Brain microvascular endothelial cell (primary cell): Measurements from ENCODE around the gene COL25A1.
A peak's percentile ranks its signal among the peaks of the same experiment; 100 is the strongest.

Experiments
- DNase-seq: peaks from one replicate; pipeline ENCODE4 v3.0.0-alpha.2; 2020
- H3K27ac ChIP-seq: fragments of 250-450 bp; sonication (Bioruptor Pico); 2 replicates; pipeline ENCODE4 v1.5.1; 2020; ENCODE audit warnings: mild to moderate bottlenecking, moderate library complexity
- H3K27me3 ChIP-seq: fragments of 250-450 bp; sonication (Bioruptor Pico); replicated peaks from 2 replicates; pipeline ENCODE4 v1.5.1; 2020; ENCODE audit warnings: mild to moderate bottlenecking
- H3K36me3 ChIP-seq: fragments of 250-450 bp; sonication (Bioruptor Pico); replicated peaks from 2 replicates; pipeline ENCODE4 v1.5.1; 2020; ENCODE audit warnings: mild to moderate bottlenecking
- H3K4me3 ChIP-seq: 2 replicates; pipeline ENCODE4 v1.5.1; 2011; ENCODE audit warnings: low read depth, mild to moderate bottlenecking, control low read depth, low read length, moderate library complexity
- in situ Hi-C: cut with HindIII; loops from 2 replicates; pipeline ENCODE4 v1.10.0; 2017; ENCODE audit warnings: low sequenced_read_pairs, low pct_ligation_motif_present
- TF ChIP-seq, protein P1 (sequence below): IDR thresholded peaks from 2 replicates; pipeline ENCODE4 v1.5.1; 2011; ENCODE audit warnings: low read depth, mild to moderate bottlenecking, moderate library complexity, low read length, control low read depth, inconsistent platforms; ENCODE audit errors: missing control alignments

Gene COL25A1

DNA sequence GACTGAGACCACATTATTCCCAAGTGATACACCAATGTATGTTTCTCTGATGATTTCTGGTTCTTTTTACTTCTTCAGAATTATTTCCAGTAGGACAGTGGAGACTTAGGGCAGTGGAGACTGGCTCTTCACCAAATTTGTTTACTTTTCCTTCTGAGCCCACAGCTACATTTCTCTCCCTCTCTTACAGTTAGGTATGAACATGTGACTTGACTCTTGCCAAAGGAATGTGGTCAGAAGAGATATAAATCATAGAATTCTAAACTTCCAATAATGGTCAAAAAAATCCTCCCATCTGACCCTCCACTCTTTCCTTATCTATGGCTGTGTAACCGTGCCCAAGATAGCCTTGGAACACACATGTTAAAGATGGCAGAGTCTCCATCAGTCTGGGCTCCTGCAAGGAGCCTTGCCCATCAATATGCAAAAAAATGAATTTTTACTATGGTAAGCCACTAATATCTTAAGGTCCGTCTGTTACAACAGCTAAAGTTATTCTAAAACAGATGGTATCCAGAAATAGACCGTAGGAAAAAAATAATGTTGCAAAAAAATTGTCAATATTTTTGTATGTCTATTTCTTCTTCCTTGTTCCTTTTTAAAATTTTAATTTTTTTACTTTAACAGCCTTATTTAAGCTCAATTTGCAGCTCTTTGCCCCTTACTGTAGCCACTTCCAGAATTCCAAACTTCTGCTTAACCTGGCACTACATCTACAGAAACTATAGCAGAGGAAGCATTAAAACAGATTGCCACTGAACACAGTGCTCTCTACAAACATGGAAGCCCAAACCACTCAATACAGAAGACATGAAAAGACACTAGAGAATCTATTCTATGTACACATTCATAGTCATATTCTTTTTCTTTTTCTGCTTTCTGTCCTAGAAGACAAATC, 260.7 kb downstream of the COL25A1 start:
- no peak overlapping the region for H3K4me3 ChIP-seq
- in situ Hi-C loops = no loop called here
- TF ChIP-seq, protein P1, sequence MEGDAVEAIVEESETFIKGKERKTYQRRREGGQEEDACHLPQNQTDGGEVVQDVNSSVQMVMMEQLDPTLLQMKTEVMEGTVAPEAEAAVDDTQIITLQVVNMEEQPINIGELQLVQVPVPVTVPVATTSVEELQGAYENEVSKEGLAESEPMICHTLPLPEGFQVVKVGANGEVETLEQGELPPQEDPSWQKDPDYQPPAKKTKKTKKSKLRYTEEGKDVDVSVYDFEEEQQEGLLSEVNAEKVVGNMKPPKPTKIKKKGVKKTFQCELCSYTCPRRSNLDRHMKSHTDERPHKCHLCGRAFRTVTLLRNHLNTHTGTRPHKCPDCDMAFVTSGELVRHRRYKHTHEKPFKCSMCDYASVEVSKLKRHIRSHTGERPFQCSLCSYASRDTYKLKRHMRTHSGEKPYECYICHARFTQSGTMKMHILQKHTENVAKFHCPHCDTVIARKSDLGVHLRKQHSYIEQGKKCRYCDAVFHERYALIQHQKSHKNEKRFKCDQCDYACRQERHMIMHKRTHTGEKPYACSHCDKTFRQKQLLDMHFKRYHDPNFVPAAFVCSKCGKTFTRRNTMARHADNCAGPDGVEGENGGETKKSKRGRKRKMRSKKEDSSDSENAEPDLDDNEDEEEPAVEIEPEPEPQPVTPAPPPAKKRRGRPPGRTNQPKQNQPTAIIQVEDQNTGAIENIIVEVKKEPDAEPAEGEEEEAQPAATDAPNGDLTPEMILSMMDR = no peak
- no peaks in the 10 kb centered on the region for H3K27me3 ChIP-seq
- DNase-seq = peak; percentile 15
- no peak overlapping the region for H3K27ac ChIP-seq
- H3K36me3 ChIP-seq = no peaks in the 10 kb centered on the region

DNA sequence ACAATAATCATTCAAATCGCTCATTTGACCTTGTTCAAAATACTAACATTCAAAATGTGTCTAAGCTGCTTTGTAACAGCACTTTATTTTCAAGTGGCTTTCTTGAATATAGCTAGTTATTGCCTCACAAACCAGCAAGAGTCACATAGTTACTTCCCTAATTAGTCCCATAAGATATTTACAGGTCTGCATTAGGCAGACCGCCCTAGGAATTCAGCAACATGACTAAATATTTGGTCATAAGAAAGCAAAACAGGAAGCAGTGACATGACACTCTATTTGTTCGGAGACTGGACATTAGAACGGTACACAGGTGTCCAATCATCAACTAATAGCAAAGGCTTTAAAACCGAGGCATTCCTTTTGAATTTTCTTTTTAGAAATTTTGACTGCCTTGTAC, 262.0 kb downstream of the COL25A1 start:
- Histone ChIP-seq H3K27ac (no peak overlapping the region), H3K36me3 (no peaks in the 10 kb centered on the region), H3K4me3 (no peak overlapping the region), H3K27me3 (no peaks in the 10 kb centered on the region)
- TF ChIP-seq, protein P1 = no peak
- DNase-seq = no peak
- in situ Hi-C loops = no loop called here

DNA sequence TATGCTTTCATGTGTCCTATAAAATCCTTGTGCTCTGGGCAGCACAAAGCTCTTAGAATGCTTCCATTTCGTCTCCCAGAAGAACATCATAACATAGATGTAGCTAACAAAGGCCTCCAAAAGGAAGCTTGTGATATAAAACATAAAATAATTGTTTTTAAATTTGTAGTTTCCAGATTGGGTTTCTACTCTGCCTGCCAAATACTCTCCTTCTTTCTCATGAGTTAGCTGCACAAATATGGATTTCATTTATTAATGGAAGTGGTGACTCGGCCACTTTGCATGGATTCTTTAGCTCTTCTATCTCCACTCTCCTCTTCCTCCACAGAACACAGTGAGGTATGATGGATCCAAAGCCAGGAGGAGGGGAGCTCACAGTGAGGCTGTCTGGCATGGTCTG, 265.4 kb downstream of the COL25A1 start:
- TF ChIP-seq, protein P1 = no peak
- no peak for DNase-seq
- no peak overlapping the region for H3K27ac ChIP-seq
- H3K36me3 ChIP-seq = no peaks in the 10 kb centered on the region
- H3K4me3 ChIP-seq = no peak overlapping the region
- H3K27me3 ChIP-seq = no peaks in the 10 kb centered on the region
- in situ Hi-C loops = no loop called here

DNA sequence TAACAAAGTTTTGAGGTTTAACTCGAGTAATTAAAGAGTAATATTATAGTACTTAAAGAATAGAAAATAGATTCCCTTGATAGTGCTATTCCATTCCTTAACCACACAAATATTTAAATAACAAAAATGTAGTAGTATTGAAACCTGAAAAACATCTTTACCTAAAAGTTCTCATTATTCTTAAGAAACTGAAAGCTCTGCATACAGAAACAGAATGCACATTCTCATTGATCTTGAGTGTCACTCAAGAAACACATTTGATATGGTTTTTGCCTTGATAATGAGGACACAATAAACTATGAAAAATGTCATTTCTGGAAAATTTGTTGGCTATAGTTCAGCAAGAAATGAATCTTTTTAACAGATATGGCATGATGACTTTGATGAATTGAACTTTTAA, 268.5 kb downstream of the COL25A1 start:
- no peak for DNase-seq
- Histone ChIP-seq H3K27ac (no peak overlapping the region), H3K4me3 (no peak overlapping the region), H3K27me3 (no peaks in the 10 kb centered on the region), H3K36me3 (no peaks in the 10 kb centered on the region)
- in situ Hi-C loops = no loop called here
- TF ChIP-seq, protein P1 = no peak

DNA sequence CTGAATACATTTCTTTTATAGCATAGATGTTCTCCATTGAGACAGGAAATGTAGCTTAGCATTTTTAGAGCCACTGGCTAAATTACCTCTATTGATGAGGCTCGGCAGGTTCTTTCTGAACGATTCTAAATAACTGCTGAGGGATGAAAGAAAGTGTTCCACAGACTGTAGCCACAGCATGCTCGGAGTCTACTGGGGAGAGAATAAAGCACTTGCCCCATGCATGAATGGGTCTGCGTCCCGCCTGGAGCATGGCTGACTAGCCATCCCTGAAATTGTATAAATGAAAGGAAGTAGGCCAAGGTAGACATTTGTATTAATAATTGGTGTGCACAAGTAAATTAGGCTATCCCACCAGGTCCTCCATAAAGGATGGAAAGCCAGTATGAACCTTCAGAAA, 269.8 kb downstream of the COL25A1 start:
- Histone ChIP-seq H3K36me3 (no peaks in the 10 kb centered on the region), H3K4me3 (no peak overlapping the region), H3K27me3 (no peaks in the 10 kb centered on the region), H3K27ac (no peak overlapping the region)
- DNase-seq = no peak
- TF ChIP-seq, protein P1 = no peak
- in situ Hi-C loops = no loop called here

DNA sequence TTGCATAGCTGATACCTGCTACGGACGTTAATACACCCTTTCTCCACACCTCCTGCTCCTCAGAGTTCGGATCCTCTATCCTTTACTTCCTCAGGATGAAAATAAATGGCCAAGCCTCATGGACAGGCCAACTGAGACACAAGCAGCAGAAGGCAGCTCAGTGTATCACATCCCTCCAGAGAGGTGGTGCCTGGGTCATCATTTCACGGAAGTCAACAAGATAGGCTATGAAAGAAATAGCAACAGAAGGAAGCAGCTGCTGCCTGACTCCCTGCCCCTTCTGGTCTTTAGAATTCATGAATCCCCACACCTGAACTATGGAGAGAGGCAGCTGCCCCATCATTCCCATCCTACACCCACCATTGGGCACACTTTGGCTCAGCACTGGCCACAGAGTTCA, 272.5 kb downstream of the COL25A1 start:
- in situ Hi-C loops = no loop called here

More for the DNA sequence above, 272.5 kb downstream of the COL25A1 start:
- Histone ChIP-seq H3K27me3 (no peaks in the 10 kb centered on the region), H3K36me3 (no peaks in the 10 kb centered on the region), H3K27ac (no peak overlapping the region), H3K4me3 (no peak overlapping the region)
- DNase-seq = no peak
- TF ChIP-seq, protein P1 = no peak
